GM19351 (cell line): ENCODE results near the gene LRRC49.
"Not testable (repeated sequence)": the region's sequence is repeated elsewhere in the genome, so short reads cannot be mapped to it uniquely, and the experiment has no call there.

ENCODE experiments used
- ATAC-seq: cut with Tn5 transposase; IDR thresholded peaks from one replicate; pipeline ENCODE4 v1.9.1; 2021; ENCODE audit warnings: mild to moderate bottlenecking, moderate library complexity; ENCODE audit not compliant: unreplicated experiment

Gene LRRC49

GRCh38 chr15:70892002-70892911 is at the start of gene LRRC49, which contains the start of gene THAP10:
LRRC49 (plus strand) TSS chr15:70892826; CDS start chr15:70892895, 69 bp downstream.
THAP10 (minus strand) TSS chr15:70892433; CDS start chr15:70892272, 161 bp downstream.
- peak; percentile 81 for ATAC-seq

- no peak for ATAC-seq
These were observed 46.8 kb upstream of the LRRC49 start for GRCh38 chr15:70845602-70846360.

GRCh38 chr15:70851889-70852288 is 40.7 kb upstream of the LRRC49 start:
- ATAC-seq: no peak

GRCh38 chr15:70852501-70853317 is 39.9 kb upstream of the LRRC49 start:
- ATAC-seq: no peak

- peak; percentile 23 for ATAC-seq
These were observed 39.2 kb upstream of the LRRC49 start for GRCh38 chr15:70853318-70853972.

- peak; percentile 54 for ATAC-seq
These were observed 38.5 kb upstream of the LRRC49 start, which contains the start of gene LARP6 for GRCh38 chr15:70853973-70854665. LARP6 (minus strand) TSS chr15:70854157; CDS start chr15:70854088, 69 bp downstream.

GRCh38 chr15:70854666-70854976 is 38.0 kb upstream of the LRRC49 start:
- no peak for ATAC-seq

GRCh38 chr15:70855764-70856163 is 36.9 kb upstream of the LRRC49 start:
- ATAC-seq: no peak

GRCh38 chr15:70856177-70856883 is 36.3 kb upstream of the LRRC49 start:
- ATAC-seq: no peak

GRCh38 chr15:70856884-70857561 is 35.6 kb upstream of the LRRC49 start:
- no peak for ATAC-seq

- no peak for ATAC-seq
These were observed 34.9 kb upstream of the LRRC49 start for GRCh38 chr15:70857562-70858285.

- not testable (repeated sequence) for ATAC-seq
These were observed 33.9 kb upstream of the LRRC49 start for GRCh38 chr15:70858614-70859321.

GRCh38 chr15:70859322-70859908 is 33.2 kb upstream of the LRRC49 start:
- ATAC-seq: no peak

- no peak for ATAC-seq
These were observed 32.6 kb upstream of the LRRC49 start for GRCh38 chr15:70859998-70860397.

- no peak for ATAC-seq
These were observed 29.0 kb upstream of the LRRC49 start for GRCh38 chr15:70863450-70864218.

- ATAC-seq: no peak
These were observed 25.5 kb upstream of the LRRC49 start for GRCh38 chr15:70866982-70867641.
